ENCODE results near the gene CHD2. TPM values are rescaled to one million over a fixed set of nuclear protein-coding genes. Genes with fewer than 3 reads are reported as not detected.

The CHD2 gene
- total and polyA plus RNA-seq, 2 donors (not counting 3 experiments of a cell fraction or from before 2014, with no cell fraction given) = 53.8 to 97.9 TPM

DNA sequence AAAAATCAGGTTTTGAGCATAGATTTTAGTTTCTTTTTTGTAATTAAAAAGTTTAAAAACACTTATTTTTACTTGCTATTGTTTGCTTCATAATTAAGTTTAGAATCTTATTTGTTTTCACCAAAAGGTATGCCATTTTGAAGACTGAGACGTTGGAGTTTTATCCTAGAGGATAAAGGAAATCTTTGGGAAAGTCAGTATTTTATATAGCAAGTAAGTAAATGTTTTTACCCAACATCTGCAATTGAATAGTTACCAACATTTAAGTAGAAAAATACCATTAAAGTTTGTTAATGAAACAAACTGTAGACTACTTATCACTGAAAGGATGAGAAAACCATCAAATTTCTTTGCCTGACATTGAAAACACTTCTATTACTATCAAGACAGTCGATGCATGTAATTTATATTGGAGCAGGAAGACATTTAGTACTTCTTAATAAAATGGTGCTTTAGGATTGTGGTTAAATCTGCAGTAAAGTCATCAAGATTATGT lies 14.0 kb upstream of the CHD2 start:
- Histone ChIP-seq H3K9me3 (replicated peaks; ENCODE audit: control insufficient read depth, insufficient read depth, low read length) (no peaks in the 10 kb centered on the region), H3K4me2 (ENCODE audit: insufficient read depth, low read length) (peak overlapping the region; percentile 100), H3K79me2 (ENCODE audit: control insufficient read depth, insufficient read depth, low read length) (peaks cover 84% of the 10 kb centered on the region), H3K36me3 (ENCODE audit: control insufficient read depth in 2 of 2, extremely low read depth in 1 of 2, insufficient read depth in 2 of 2, low read length in 2 of 2) (peaks cover 3 to 21% of the 10 kb centered on the region in 2 experiments), H3K4me3 (replicated peaks in 1 of 3; ENCODE audit: insufficient read depth in 1 of 3, low read depth in 1 of 3, low read length in 3 of 3) (peak overlapping the region in 1 of 3 experiments; percentile 94), H3K9me1 (replicated peaks; ENCODE audit: control insufficient read depth, extremely low read depth, insufficient read depth, low read length) (no peaks in the 10 kb centered on the region), H4K20me1 (replicated peaks; ENCODE audit: control insufficient read depth, extremely low read depth, insufficient read depth, low read length) (no peaks in the 10 kb centered on the region), H2AFZ (ENCODE audit: low read depth, low read length) (no peak overlapping the region), H3K4me1 (ENCODE audit: control insufficient read depth, extremely low read depth, insufficient read depth, low read length) (peaks cover 28% of the 10 kb centered on the region), H3K9ac (replicated peaks; ENCODE audit: extremely low read depth, insufficient read depth, low read length) (peak overlapping the region; percentile 98), H3K27me3 (ENCODE audit: control insufficient read depth in 2 of 2, insufficient read depth in 2 of 2, low read length in 2 of 2) (no peaks in the 10 kb centered on the region), H3K27ac (ENCODE audit: insufficient read depth, low read depth, low read length) (no peak overlapping the region)
- ChIA-PET CTCF (interaction anchor here (1.2 to 4.6 kb wide), 5 partner anchors 10 to 77 kb away, joined by 5 to 39 read pairs (median 9); partner anchors contain the start of gene CHD2), POLR2A (interaction anchor here (0.6 to 2.9 kb wide), 3 partner anchors 11 to 21 kb away, joined by 4 to 17 read pairs (median 5); partner anchors contain the start of gene CHD2)
- FAIRE-seq (no peak), DNase-seq (ENCODE audit: low read depth, low spot score) (no peak)
- dilution Hi-C loops (cut with MboI; ENCODE audit: extremely low pct_ligation_motif_present, low sequenced_read_pairs) = no loop called here
- BruUV-seq (replicated peaks) = no TSS peak
- TF ChIP-seq JUN (IDR thresholded peaks at IDR 0.05; ENCODE audit: borderline replicate concordance, insufficient read depth, insufficient read length, low read depth) (no peak), GATA2 (IDR thresholded peaks at IDR 0.05; ENCODE audit: insufficient read depth, insufficient read length, low read depth, low read length) (no peak), POLR2A (IDR thresholded peaks at IDR 0.05; ENCODE audit: low read depth, low read length) (no peak), FOS (IDR thresholded peaks at IDR 0.05; ENCODE audit: borderline replicate concordance, insufficient read depth, low read length) (no peak)
- TF ChIP-seq, protein P1, sequence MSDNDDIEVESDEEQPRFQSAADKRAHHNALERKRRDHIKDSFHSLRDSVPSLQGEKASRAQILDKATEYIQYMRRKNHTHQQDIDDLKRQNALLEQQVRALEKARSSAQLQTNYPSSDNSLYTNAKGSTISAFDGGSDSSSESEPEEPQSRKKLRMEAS (IDR thresholded peaks at IDR 0.05; ENCODE audit: insufficient read depth, insufficient read length) = no peak
- intact Hi-C loops (cut with micrococcal nuclease) = no loop called here

DNA sequence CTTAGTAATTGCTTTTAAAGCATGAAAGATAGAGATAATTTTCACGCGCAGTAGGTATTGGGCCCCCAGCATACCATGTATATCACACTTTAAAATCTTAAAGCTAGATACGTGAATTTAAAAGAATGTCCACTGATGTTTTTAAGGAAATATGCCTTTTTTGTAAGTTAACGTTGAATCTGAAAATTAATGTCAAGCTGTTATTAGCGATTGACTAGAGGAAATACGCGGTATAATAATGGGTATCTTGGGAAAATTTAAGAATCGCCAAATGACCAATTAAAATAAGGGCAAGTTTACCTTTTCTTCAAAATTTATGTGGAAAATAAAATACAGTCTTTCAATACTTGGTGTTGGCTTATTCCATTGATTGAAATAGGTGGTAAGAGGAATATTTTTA lies 13.3 kb upstream of the CHD2 start:
- intact Hi-C loops (cut with micrococcal nuclease) = no loop called here

More for the DNA sequence above, 13.3 kb upstream of the CHD2 start:
- Histone ChIP-seq H3K36me3 (ENCODE audit: control insufficient read depth in 2 of 2, extremely low read depth in 1 of 2, insufficient read depth in 2 of 2, low read length in 2 of 2) (peaks cover 3 to 25% of the 10 kb centered on the region in 2 experiments), H3K4me1 (ENCODE audit: control insufficient read depth, extremely low read depth, insufficient read depth, low read length) (peaks cover 26% of the 10 kb centered on the region), H3K9me3 (replicated peaks; ENCODE audit: control insufficient read depth, insufficient read depth, low read length) (no peaks in the 10 kb centered on the region), H3K4me3 (replicated peaks in 1 of 3; ENCODE audit: insufficient read depth in 1 of 3, low read depth in 1 of 3, low read length in 3 of 3) (peak overlapping the region in 1 of 3 experiments; percentile 18), H3K79me2 (ENCODE audit: control insufficient read depth, insufficient read depth, low read length) (peaks cover 91% of the 10 kb centered on the region), H3K4me2 (ENCODE audit: insufficient read depth, low read length) (peak overlapping the region; percentile 100), H3K9me1 (replicated peaks; ENCODE audit: control insufficient read depth, extremely low read depth, insufficient read depth, low read length) (no peaks in the 10 kb centered on the region), H2AFZ (ENCODE audit: low read depth, low read length) (no peak overlapping the region), H3K27me3 (ENCODE audit: control insufficient read depth in 2 of 2, insufficient read depth in 2 of 2, low read length in 2 of 2) (no peaks in the 10 kb centered on the region), H4K20me1 (replicated peaks; ENCODE audit: control insufficient read depth, extremely low read depth, insufficient read depth, low read length) (no peaks in the 10 kb centered on the region), H3K27ac (ENCODE audit: insufficient read depth, low read depth, low read length) (no peak overlapping the region), H3K9ac (replicated peaks; ENCODE audit: extremely low read depth, insufficient read depth, low read length) (no peak overlapping the region)
- no peak for TF ChIP-seq JUN (IDR thresholded peaks at IDR 0.05; ENCODE audit: borderline replicate concordance, insufficient read depth, insufficient read length, low read depth)
- TF ChIP-seq, protein P1 (IDR thresholded peaks at IDR 0.05; ENCODE audit: insufficient read depth, insufficient read length) = no peak
- FAIRE-seq (no peak), DNase-seq (ENCODE audit: low read depth, low spot score) (no peak)
- dilution Hi-C loops (cut with MboI; ENCODE audit: extremely low pct_ligation_motif_present, low sequenced_read_pairs) = no loop called here
- CTCF ChIA-PET = interaction anchor here (1.2 to 2.5 kb wide), 2 partner anchors 9 to 31 kb away, joined by 5 to 9 read pairs; no protein-coding TSS in a partner anchor
- POLR2A ChIA-PET = interaction anchor here (0.8 kb wide), 1 partner anchor 21 kb away, joined by 5 read pairs; no protein-coding TSS in a partner anchor
- no TSS peak for BruUV-seq (replicated peaks)
